MM.1S (cell line): ENCODE measurements around the gene IRAK2.
"Not testable (repeated sequence)": the region's sequence is repeated elsewhere in the genome, so short reads cannot be mapped to it uniquely, and the experiment has no call there.

Source experiments
- DNase-seq: peaks from one replicate; pipeline ENCODE4 v3.0.0-alpha.2; 2015
- H2AFZ ChIP-seq: fragments of 300-600 bp; sonication (generic); 2 replicates; pipeline ENCODE4 v1.6.0; 2016; ENCODE audit warnings: antibody characterized with exemption, low read length
- H3F3A ChIP-seq: fragments of 300-600 bp; sonication (generic); 2 replicates; pipeline ENCODE4 v1.6.1; 2016; ENCODE audit warnings: mild to moderate bottlenecking, antibody characterized with exemption, low read length, moderate library complexity, mixed read lengths; ENCODE audit not compliant: insufficient read depth
- H3K27ac ChIP-seq: fragments of 300-600 bp; sonication (generic); 2 replicates; pipeline ENCODE4 v1.5.1; 2016; ENCODE audit warnings: mild to moderate bottlenecking, low read length
- H3K27me3 ChIP-seq: fragments of 300-600 bp; sonication (generic); replicated peaks from 2 replicates; pipeline ENCODE4 v1.6.0; 2016; ENCODE audit warnings: low read length; ENCODE audit not compliant: insufficient read depth
- H3K36me3 ChIP-seq: fragments of 300-600 bp; sonication (generic); replicated peaks from 2 replicates; pipeline ENCODE4 v1.6.1; 2016; ENCODE audit warnings: mild to moderate bottlenecking, low read length, mixed read lengths; ENCODE audit not compliant: insufficient read depth
- H3K4me1 ChIP-seq: fragments of 300-600 bp; sonication (generic); 2 replicates; pipeline ENCODE4 v1.6.1; 2016; ENCODE audit warnings: low read length, mixed read lengths
- H3K4me2 ChIP-seq: fragments of 300-600 bp; sonication (generic); 2 replicates; pipeline ENCODE4 v1.6.0; 2016; ENCODE audit warnings: low read depth, low read length
- H3K4me3 ChIP-seq: fragments of 300-600 bp; sonication (generic); 2 replicates; pipeline ENCODE4 v1.5.1; 2016; ENCODE audit warnings: low read length, mixed read lengths
- H3K79me2 ChIP-seq: fragments of 300-600 bp; sonication (generic); 2 replicates; pipeline ENCODE4 v1.6.1; 2016; ENCODE audit warnings: mixed run types, low read length, mixed read lengths
- H3K9ac ChIP-seq: fragments of 300-600 bp; sonication (generic); 2 replicates; pipeline ENCODE4 v1.6.1; 2016; ENCODE audit warnings: low read length, mixed read lengths
- H3K9me2 ChIP-seq: fragments of 300-600 bp; sonication (generic); replicated peaks from 2 replicates; pipeline ENCODE4 v1.6.1; 2016; ENCODE audit warnings: mild to moderate bottlenecking, low read length, mixed read lengths; ENCODE audit not compliant: insufficient read depth
- H3K9me3 ChIP-seq: fragments of 300-600 bp; sonication (generic); replicated peaks from 2 replicates; pipeline ENCODE4 v1.6.1; 2016; ENCODE audit warnings: mild to moderate bottlenecking, low read length, mixed read lengths; ENCODE audit not compliant: insufficient read depth
- H4K20me1 ChIP-seq: fragments of 300-600 bp; sonication (generic); 2 replicates; pipeline ENCODE4 v1.6.1; 2016; ENCODE audit warnings: mild to moderate bottlenecking, low read length, moderate library complexity, mixed read lengths; ENCODE audit not compliant: insufficient read depth
- EZH2 ChIP-seq: fragments of 300-600 bp; sonication (generic); optimal IDR thresholded peaks from 2 replicates; pipeline ENCODE3; 2017; ENCODE audit warnings: low read depth, mild to moderate bottlenecking, antibody characterized with exemption, low read length, mixed read lengths
- EZH2phosphoT487 ChIP-seq: fragments of 300-600 bp; sonication (generic); IDR thresholded peaks from 2 replicates; pipeline ENCODE4 v1.6.1; 2018; ENCODE audit warnings: antibody characterized with exemption, low read length
- TF ChIP-seq, protein P1 (sequence below): fragments of 300-600 bp; sonication (generic); IDR thresholded peaks from 2 replicates; pipeline ENCODE4 v1.5.1; 2016; ENCODE audit warnings: antibody characterized with exemption, low read length, mixed read lengths

Gene IRAK2

GRCh38 chr3:10122724-10123123, 42.0 kb upstream of the IRAK2 start:
- Histone ChIP-seq H3K9me3 (no peaks in the 10 kb centered on the region), H3K9me2 (no peaks in the 10 kb centered on the region), H3F3A (no peaks in the 10 kb centered on the region), H3K79me2 (peaks cover 68% of the 10 kb centered on the region), H3K27ac (no peak overlapping the region), H4K20me1 (no peaks in the 10 kb centered on the region), H3K9ac (no peak overlapping the region), H3K36me3 (peaks cover 8% of the 10 kb centered on the region; the same call in 1 of the 2 replicates), H2AFZ (no peak overlapping the region), H3K4me1 (no peaks in the 10 kb centered on the region), H3K27me3 (no peaks in the 10 kb centered on the region), H3K4me2 (no peak overlapping the region), H3K4me3 (no peak overlapping the region)
- DNase-seq, result no peak
- no peak for TF ChIP-seq EZH2
- TF ChIP-seq EZH2phosphoT487, result no peak
- TF ChIP-seq, protein P1, sequence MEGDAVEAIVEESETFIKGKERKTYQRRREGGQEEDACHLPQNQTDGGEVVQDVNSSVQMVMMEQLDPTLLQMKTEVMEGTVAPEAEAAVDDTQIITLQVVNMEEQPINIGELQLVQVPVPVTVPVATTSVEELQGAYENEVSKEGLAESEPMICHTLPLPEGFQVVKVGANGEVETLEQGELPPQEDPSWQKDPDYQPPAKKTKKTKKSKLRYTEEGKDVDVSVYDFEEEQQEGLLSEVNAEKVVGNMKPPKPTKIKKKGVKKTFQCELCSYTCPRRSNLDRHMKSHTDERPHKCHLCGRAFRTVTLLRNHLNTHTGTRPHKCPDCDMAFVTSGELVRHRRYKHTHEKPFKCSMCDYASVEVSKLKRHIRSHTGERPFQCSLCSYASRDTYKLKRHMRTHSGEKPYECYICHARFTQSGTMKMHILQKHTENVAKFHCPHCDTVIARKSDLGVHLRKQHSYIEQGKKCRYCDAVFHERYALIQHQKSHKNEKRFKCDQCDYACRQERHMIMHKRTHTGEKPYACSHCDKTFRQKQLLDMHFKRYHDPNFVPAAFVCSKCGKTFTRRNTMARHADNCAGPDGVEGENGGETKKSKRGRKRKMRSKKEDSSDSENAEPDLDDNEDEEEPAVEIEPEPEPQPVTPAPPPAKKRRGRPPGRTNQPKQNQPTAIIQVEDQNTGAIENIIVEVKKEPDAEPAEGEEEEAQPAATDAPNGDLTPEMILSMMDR, result no peak

DNA sequence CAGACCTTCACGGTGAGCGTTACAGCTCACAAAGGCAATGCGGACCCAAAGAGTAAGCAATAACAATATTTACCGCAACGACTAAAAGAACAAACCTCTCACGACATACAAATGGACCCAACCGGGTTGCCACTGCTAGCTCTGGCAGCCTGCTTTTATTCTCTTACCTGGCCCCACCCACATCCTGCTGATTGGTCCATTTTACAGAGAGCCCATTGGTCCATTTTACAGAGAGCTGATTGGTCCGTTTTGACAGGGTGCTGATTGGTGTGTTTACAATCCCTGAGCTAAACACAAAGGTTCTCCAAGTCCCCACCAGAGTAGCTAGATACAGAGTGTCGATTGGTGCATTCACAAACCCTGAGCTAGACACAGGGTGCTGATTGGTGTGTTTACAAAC, 28.8 kb upstream of the IRAK2 start:
- H3K27me3 ChIP-seq, H3K36me3 ChIP-seq, H3K4me2 ChIP-seq, H3K27ac ChIP-seq, H3F3A ChIP-seq, H2AFZ ChIP-seq, H3K9ac ChIP-seq, H3K9me2 ChIP-seq, H3K4me3 ChIP-seq, H3K9me3 ChIP-seq, H3K4me1 ChIP-seq, H3K79me2 ChIP-seq, H4K20me1 ChIP-seq, DNase-seq: not testable (repeated sequence)

GRCh38 chr3:10136426-10137005, 28.2 kb upstream of the IRAK2 start:
- no peaks in the 10 kb centered on the region for H3F3A ChIP-seq
- H3K4me2 ChIP-seq, result no peak overlapping the region
- no peak for TF ChIP-seq EZH2
- no peak for TF ChIP-seq EZH2phosphoT487
- TF ChIP-seq, protein P1, result no peak
- no peak overlapping the region for H2AFZ ChIP-seq
- no peak overlapping the region for H3K4me3 ChIP-seq
- no peaks in the 10 kb centered on the region for H3K9me2 ChIP-seq
- H3K9me3 ChIP-seq, result no peaks in the 10 kb centered on the region
- H3K4me1 ChIP-seq, result no peaks in the 10 kb centered on the region
- no peaks in the 10 kb centered on the region for H4K20me1 ChIP-seq
- no peaks in the 10 kb centered on the region for H3K79me2 ChIP-seq
- no peaks in the 10 kb centered on the region for H3K27me3 ChIP-seq
- H3K36me3 ChIP-seq, result no peaks in the 10 kb centered on the region
- H3K27ac ChIP-seq, result no peak overlapping the region
- no peak for DNase-seq
- H3K9ac ChIP-seq, result no peak overlapping the region

DNA sequence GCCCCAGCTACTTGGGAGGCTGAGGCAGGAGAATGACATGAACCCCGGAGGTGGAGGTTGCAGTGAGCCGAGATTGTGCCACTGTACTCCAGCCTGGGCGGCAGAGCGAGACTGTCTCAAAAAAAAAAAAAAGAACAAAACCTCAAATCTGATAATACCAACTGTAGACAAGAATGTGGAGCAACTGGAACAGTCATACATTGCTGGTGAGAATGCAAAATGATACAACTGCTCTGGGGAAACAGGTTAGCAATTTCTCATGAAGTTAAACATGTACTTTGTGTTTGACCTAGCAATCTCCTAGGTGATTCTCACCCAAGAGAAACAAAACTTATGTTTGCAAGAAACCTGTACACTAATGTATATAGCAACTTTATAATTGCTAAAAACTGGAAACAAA, 27.5 kb upstream of the IRAK2 start:
- no peak overlapping the region for H2AFZ ChIP-seq
- H3K27me3 ChIP-seq, result no peaks in the 10 kb centered on the region
- no peaks in the 10 kb centered on the region for H3K4me1 ChIP-seq
- H3K9me2 ChIP-seq, result no peaks in the 10 kb centered on the region
- H4K20me1 ChIP-seq, result no peaks in the 10 kb centered on the region
- DNase-seq, result no peak
- H3K4me3 ChIP-seq, result no peak overlapping the region
- no peaks in the 10 kb centered on the region for H3K36me3 ChIP-seq
- no peaks in the 10 kb centered on the region for H3F3A ChIP-seq
- no peak overlapping the region for H3K9ac ChIP-seq
- H3K79me2 ChIP-seq, result peaks cover 3% of the 10 kb centered on the region
- H3K4me2 ChIP-seq, result no peak overlapping the region
- TF ChIP-seq, protein P1, result no peak
- TF ChIP-seq EZH2 (no peak), EZH2phosphoT487 (no peak)
- H3K27ac ChIP-seq, result no peak overlapping the region
- H3K9me3 ChIP-seq, result no peaks in the 10 kb centered on the region
